ENCODE measurements around the gene STAP1. TPM values are rescaled to one million over a fixed set of nuclear protein-coding genes. Genes with fewer than 3 reads are reported as not detected.

The STAP1 gene
- total and polyA plus RNA-seq, 10 of the 15 experiments (the other 5 are each of a cell fraction or from before 2014, with no cell fraction given), result 4.6 to 19.4 (median 9.4) TPM

GRCh38 chr4:67566335-67566734 is 7.8 kb downstream of the STAP1 start:
- H3K4me1 ChIP-seq (ENCODE audit: control insufficient read depth, insufficient read depth, low read length), result no peaks in the 10 kb centered on the region; the same call in 1 of the 2 replicates
- no peaks in the 10 kb centered on the region for H3K36me3 ChIP-seq (ENCODE audit: control insufficient read depth in 2 of 2, insufficient read depth in 2 of 2, low read length in 1 of 2)
- H3K9me3 ChIP-seq (replicated peaks; ENCODE audit: control insufficient read depth, insufficient read depth, low read length), result no peaks in the 10 kb centered on the region
- no peak overlapping the region for H2AFZ ChIP-seq (ENCODE audit: control insufficient read depth, low read depth, low read length)
- H3K27me3 ChIP-seq (replicated peaks in 1 of 2; ENCODE audit: control insufficient read depth in 2 of 2, insufficient read depth in 2 of 2, low read length in 1 of 2), result no peaks in the 10 kb centered on the region
- intact Hi-C loops (cut with micrococcal nuclease; ENCODE audit: unreplicated experiment), result no loop called here
- RAD21 ChIA-PET (ENCODE audit: unreplicated experiment), result interaction anchor here (1.2 kb wide), 1 partner anchor 14 kb away, joined by 3 read pairs; no protein-coding TSS in a partner anchor
- FAIRE-seq, result no peak
- no TSS peak for BruUV-seq (replicated peaks)
- no peak overlapping the region for H3K4me3 ChIP-seq
- CTCF ChIA-PET, result interaction anchor here (1.0 to 1.2 kb wide), 2 partner anchors 11 to 20 kb away, joined by 3 to 6 read pairs; no protein-coding TSS in a partner anchor
- WGBS (ENCODE audit: insufficient coverage, insufficient replicate concordance, low lambda C conversion rate, missing lambda C conversion rate), result 100% methylated on average over 3 of the region's 3 CpGs
- POLR2A ChIA-PET, result no interaction called here
- no peaks in the 10 kb centered on the region for H3K79me2 ChIP-seq (ENCODE audit: control insufficient read depth, insufficient read depth, low read length)
- SMC1A ChIA-PET (ENCODE audit: uncharacterized antibody, unreplicated experiment), result interaction anchor here (1.1 kb wide), 2 partner anchors 17 to 53 kb away, joined by 3 to 4 read pairs; no protein-coding TSS in a partner anchor
- H3K4me2 ChIP-seq (ENCODE audit: control insufficient read depth, insufficient read depth), result no peak overlapping the region
- TF ChIP-seq, protein P1, sequence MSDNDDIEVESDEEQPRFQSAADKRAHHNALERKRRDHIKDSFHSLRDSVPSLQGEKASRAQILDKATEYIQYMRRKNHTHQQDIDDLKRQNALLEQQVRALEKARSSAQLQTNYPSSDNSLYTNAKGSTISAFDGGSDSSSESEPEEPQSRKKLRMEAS (IDR thresholded peaks at IDR 0.05; ENCODE audit: low read depth, low read length), result no peak
- TF ChIP-seq HCFC1 (IDR thresholded peaks at IDR 0.05; ENCODE audit: low read length), result no peak
- no peak for TF ChIP-seq LARP7 (IDR thresholded peaks at IDR 0.05)
- TF ChIP-seq, protein P2, sequence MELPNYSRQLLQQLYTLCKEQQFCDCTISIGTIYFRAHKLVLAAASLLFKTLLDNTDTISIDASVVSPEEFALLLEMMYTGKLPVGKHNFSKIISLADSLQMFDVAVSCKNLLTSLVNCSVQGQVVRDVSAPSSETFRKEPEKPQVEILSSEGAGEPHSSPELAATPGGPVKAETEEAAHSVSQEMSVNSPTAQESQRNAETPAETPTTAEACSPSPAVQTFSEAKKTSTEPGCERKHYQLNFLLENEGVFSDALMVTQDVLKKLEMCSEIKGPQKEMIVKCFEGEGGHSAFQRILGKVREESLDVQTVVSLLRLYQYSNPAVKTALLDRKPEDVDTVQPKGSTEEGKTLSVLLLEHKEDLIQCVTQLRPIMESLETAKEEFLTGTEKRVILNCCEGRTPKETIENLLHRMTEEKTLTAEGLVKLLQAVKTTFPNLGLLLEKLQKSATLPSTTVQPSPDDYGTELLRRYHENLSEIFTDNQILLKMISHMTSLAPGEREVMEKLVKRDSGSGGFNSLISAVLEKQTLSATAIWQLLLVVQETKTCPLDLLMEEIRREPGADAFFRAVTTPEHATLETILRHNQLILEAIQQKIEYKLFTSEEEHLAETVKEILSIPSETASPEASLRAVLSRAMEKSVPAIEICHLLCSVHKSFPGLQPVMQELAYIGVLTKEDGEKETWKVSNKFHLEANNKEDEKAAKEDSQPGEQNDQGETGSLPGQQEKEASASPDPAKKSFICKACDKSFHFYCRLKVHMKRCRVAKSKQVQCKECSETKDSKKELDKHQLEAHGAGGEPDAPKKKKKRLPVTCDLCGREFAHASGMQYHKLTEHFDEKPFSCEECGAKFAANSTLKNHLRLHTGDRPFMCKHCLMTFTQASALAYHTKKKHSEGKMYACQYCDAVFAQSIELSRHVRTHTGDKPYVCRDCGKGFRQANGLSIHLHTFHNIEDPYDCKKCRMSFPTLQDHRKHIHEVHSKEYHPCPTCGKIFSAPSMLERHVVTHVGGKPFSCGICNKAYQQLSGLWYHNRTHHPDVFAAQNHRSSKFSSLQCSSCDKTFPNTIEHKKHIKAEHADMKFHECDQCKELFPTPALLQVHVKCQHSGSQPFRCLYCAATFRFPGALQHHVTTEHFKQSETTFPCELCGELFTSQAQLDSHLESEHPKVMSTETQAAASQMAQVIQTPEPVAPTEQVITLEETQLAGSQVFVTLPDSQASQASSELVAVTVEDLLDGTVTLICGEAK (IDR thresholded peaks at IDR 0.05; ENCODE audit: borderline replicate concordance), result no peak
- no peak for TF ChIP-seq BMI1 (IDR thresholded peaks at IDR 0.05; ENCODE audit: borderline replicate concordance)
- TF ChIP-seq CHD2 (IDR thresholded peaks at IDR 0.05; ENCODE audit: borderline replicate concordance, low read depth, low read length), result no peak
- no peak for DNase-seq (ENCODE audit: low read depth, low spot score)
- H4K20me1 ChIP-seq (ENCODE audit: control insufficient read depth, insufficient read depth), result no peaks in the 10 kb centered on the region
- no peak overlapping the region for H3K27ac ChIP-seq (ENCODE audit: control insufficient read depth, insufficient read depth)
- in situ Hi-C loops (cut with MboI), result no loop called here
- H3K9ac ChIP-seq (ENCODE audit: control insufficient read depth, insufficient read depth, low read length), result no peak overlapping the region
- no peak for ATAC-seq

All from GM12878 (cell line).